NCI-H345 treated with DMSO at 0.1 percent for 48 hours (cell line): ENCODE measurements around the gene TBCE.

Experiments used
- DNase-seq: peaks from one replicate; lab custom pipeline; 2025; ENCODE audit not compliant: unreplicated experiment; lab: John Stamatoyannopoulos, UW

The TBCE gene

GRCh38 chr1:235409042-235409820, 42.0 kb downstream of the TBCE start:
- DNase-seq = no peak

- DNase-seq = no peak
Observed at GRCh38 chr1:235410467-235410866, 43.2 kb downstream of the TBCE start.

GRCh38 chr1:235411489-235412486, 44.6 kb downstream of the TBCE start:
- DNase-seq = no peak

GRCh38 chr1:235415008-235415904, 48.0 kb downstream of the TBCE start:
- DNase-seq = peak; percentile 50

GRCh38 chr1:235416662-235417049, 49.4 kb downstream of the TBCE start:
- DNase-seq = no peak

- peak; percentile 22 for DNase-seq
Observed at GRCh38 chr1:235417086-235417697, 50.0 kb downstream of the TBCE start.

- DNase-seq = no peak
Observed at GRCh38 chr1:235421751-235422150, 54.5 kb downstream of the TBCE start.

GRCh38 chr1:235423214-235423652, 56.0 kb downstream of the TBCE start:
- DNase-seq = no peak

- DNase-seq = no peak
Observed at GRCh38 chr1:235424092-235424491, 56.9 kb downstream of the TBCE start.

- DNase-seq = no peak
Observed at GRCh38 chr1:235425357-235425756, 58.1 kb downstream of the TBCE start.

- no peak for DNase-seq
Observed at GRCh38 chr1:235426143-235426542, 58.9 kb downstream of the TBCE start.

GRCh38 chr1:235426680-235427079, 59.5 kb downstream of the TBCE start:
- DNase-seq = no peak

GRCh38 chr1:235427447-235427846, 60.2 kb downstream of the TBCE start:
- DNase-seq = no peak

- no peak for DNase-seq
Observed at GRCh38 chr1:235429143-235429542, 61.9 kb downstream of the TBCE start.

GRCh38 chr1:235430991-235431390, 63.8 kb downstream of the TBCE start:
- no peak for DNase-seq

GRCh38 chr1:235434001-235434400, 66.8 kb downstream of the TBCE start:
- DNase-seq = no peak

GRCh38 chr1:235441159-235441685, 74.0 kb downstream of the TBCE start:
- no peak for DNase-seq

- DNase-seq = no peak
Observed at GRCh38 chr1:235442788-235443429, 75.7 kb downstream of the TBCE start.

- no peak for DNase-seq
Observed at GRCh38 chr1:235448616-235449015, 81.4 kb downstream of the TBCE start.

GRCh38 chr1:235450433-235450832, 83.2 kb downstream of the TBCE start:
- DNase-seq = no peak
